GM23338 (cell line): Measurements from ENCODE around the gene UPK1A. TPM values are rescaled to one million over a fixed set of nuclear protein-coding genes. Genes with fewer than 3 reads are reported as not detected.

Experiments used
- ATAC-seq: fragments of 200-7000 bp; cut with Tn5 transposase; 3 replicates; pipeline ENCODE4 v1.9.1; 2020
- DNase-seq: peaks from one replicate; pipeline ENCODE4 v3.0.0-alpha.2; 2015; ENCODE audit warnings: low spot score
- H2AFZ ChIP-seq: fragments of 200-600 bp; sonication (generic); 2 replicates; pipeline ENCODE4 v1.8.0; 2016; ENCODE audit warnings: antibody characterized with exemption, mild to moderate bottlenecking, moderate library complexity
- H3F3A ChIP-seq: fragments of 200-600 bp; sonication (generic); replicated peaks from 2 replicates; pipeline ENCODE4 v1.8.0; 2017; ENCODE audit warnings: antibody characterized with exemption, mixed run types, low read depth
- H3K27ac ChIP-seq: fragments of 200-600 bp; sonication (generic); 2 replicates; pipeline ENCODE4 v1.6.1; 2016; ENCODE audit warnings: low read depth
- H3K27me3 ChIP-seq: fragments of 200-600 bp; sonication (generic); 2 replicates; pipeline ENCODE4 v1.8.0; 2016; ENCODE audit warnings: mild to moderate bottlenecking, mixed run types, moderate library complexity; ENCODE audit not compliant: insufficient read depth
- H3K36me3 ChIP-seq: fragments of 200-600 bp; sonication (generic); 2 replicates; pipeline ENCODE4 v1.8.0; 2016; ENCODE audit warnings: mild to moderate bottlenecking; ENCODE audit not compliant: insufficient read depth
- H3K4me1 ChIP-seq: fragments of 200-600 bp; sonication (generic); 2 replicates; pipeline ENCODE4 v1.8.0; 2016; ENCODE audit warnings: mild to moderate bottlenecking, moderate library complexity; ENCODE audit not compliant: insufficient read depth
- H3K4me2 ChIP-seq: fragments of 200-600 bp; sonication (generic); 2 replicates; pipeline ENCODE4 v1.7.1; 2017; ENCODE audit warnings: mixed run types
- H3K4me3 ChIP-seq: fragments of 200-600 bp; sonication (generic); 2 replicates; pipeline ENCODE4 v1.6.1; 2016; ENCODE audit warnings: mixed run types
- H3K79me2 ChIP-seq: fragments of 200-600 bp; sonication (generic); replicated peaks from 2 replicates; pipeline ENCODE4 v1.8.0; 2017; ENCODE audit warnings: mild to moderate bottlenecking; ENCODE audit not compliant: insufficient read depth
- H3K9me2 ChIP-seq: fragments of 200-600 bp; sonication (generic); 2 replicates; pipeline ENCODE4 v1.8.0; 2017; ENCODE audit not compliant: insufficient read depth
- H4K20me1 ChIP-seq: fragments of 200-600 bp; sonication (generic); replicated peaks from 2 replicates; pipeline ENCODE4 v1.8.0; 2017; ENCODE audit warnings: mild to moderate bottlenecking; ENCODE audit not compliant: insufficient read depth
- H3K27ac Mint-ChIP-seq: 2 replicates; pipeline ENCODE4 v1.8.0; 2020; ENCODE audit warnings: inconsistent platforms, mild to moderate bottlenecking, moderate library complexity, mixed read lengths
- H3K27me3 Mint-ChIP-seq: 3 replicates; pipeline ENCODE4 v1.8.0; 2022; ENCODE audit warnings: low read depth, mild to moderate bottlenecking, moderate library complexity, mixed read lengths, inconsistent platforms; ENCODE audit not compliant: insufficient read depth, poor library complexity
- H3K36me3 Mint-ChIP-seq: 3 replicates; pipeline ENCODE4 v1.8.0; 2021; ENCODE audit warnings: low read depth, mild to moderate bottlenecking, inconsistent platforms, moderate library complexity, mixed read lengths
- H3K4me1 Mint-ChIP-seq: 3 replicates; pipeline ENCODE4 v1.8.0; 2020; ENCODE audit warnings: mild to moderate bottlenecking, inconsistent platforms, mixed read lengths
- H3K4me3 Mint-ChIP-seq: 3 replicates; pipeline ENCODE4 v1.8.0; 2021; ENCODE audit warnings: moderate library complexity, mild to moderate bottlenecking, inconsistent platforms, mixed read lengths
- H3K9me3 Mint-ChIP-seq: 3 replicates; pipeline ENCODE4 v1.8.0; 2020; ENCODE audit warnings: moderate library complexity, mild to moderate bottlenecking, inconsistent platforms, mixed read lengths
- CREB1 ChIP-seq: fragments of 250-450 bp; sonication (Bioruptor Pico); IDR thresholded peaks from 2 replicates; pipeline ENCODE4 v1.5.0; 2020; ENCODE audit warnings: low read depth, mild to moderate bottlenecking, moderate library complexity
- CTCF ChIP-seq, 2 experiments: fragments of 200-600 bp in 1 of 2; sonication (generic) in 1 of 2; conservative IDR thresholded peaks; 2 replicates each; pipeline versions ENCODE4 v1.5.1 to v1.6.1; 2016 to 2017; ENCODE audit warnings: antibody characterized with exemption in 2 of 2, low read depth in 2 of 2, mild to moderate bottlenecking in 2 of 2, moderate library complexity in 1 of 2
- EZH2 ChIP-seq: fragments of 200-600 bp; sonication (generic); IDR thresholded peaks from one replicate; pipeline ENCODE4 v1.8.0; 2017; ENCODE audit warnings: antibody characterized with exemption, mild to moderate bottlenecking, low read depth; ENCODE audit not compliant: unreplicated experiment
- EZH2phosphoT487 ChIP-seq: fragments of 200-600 bp; sonication (generic); IDR thresholded peaks from one replicate; pipeline ENCODE4 v1.8.1; 2018; ENCODE audit warnings: antibody characterized with exemption; ENCODE audit not compliant: unreplicated experiment
- POLR2AphosphoS5 ChIP-seq: IDR thresholded peaks from 2 replicates; pipeline ENCODE4 v1.6.1; 2016; ENCODE audit warnings: antibody characterized with exemption, low read depth
- STAT1 ChIP-seq: IDR thresholded peaks from one replicate; pipeline ENCODE4 v1.6.1; 2016; ENCODE audit warnings: antibody characterized with exemption; ENCODE audit not compliant: unreplicated experiment
- ZNF114 ChIP-seq: fragments of 250-450 bp; sonication (Bioruptor Pico); IDR thresholded peaks from 2 replicates; pipeline ENCODE4 v1.5.0; 2020; ENCODE audit warnings: mild to moderate bottlenecking, moderate library complexity
- ZNF331 ChIP-seq: fragments of 250-450 bp; sonication (Bioruptor Pico); IDR thresholded peaks from 2 replicates; pipeline ENCODE4 v1.5.0; 2020; ENCODE audit warnings: low read depth, mild to moderate bottlenecking, moderate library complexity
- polyA plus RNA-seq: library from polyadenylated mRNA; unstranded; fragments of >200 nt; fragmentation: Nextera tagmentation; extraction: Ambion mirVana; gene quantifications from 2 replicates; pipeline ENCODE4 v1.2.1, GENCODE V29; 2016
- total RNA-seq: library from RNA; depleted of rRNA; stranded (reverse); fragments of >200 nt; shearing (Covaris generic); gene quantifications from 2 replicates; pipeline ENCODE4 v1.2.3, GENCODE V29; 2014

The UPK1A gene
- total and polyA plus RNA-seq, 2 experiments from 2014 or later, result 0.42 to 1.5 TPM

GRCh38 chr19:35618857-35619256 lies 47.5 kb upstream of the UPK1A start:
- no peak overlapping the region for H3K27ac Mint-ChIP-seq
- no peak overlapping the region for H3K27ac ChIP-seq
- no peaks in the 10 kb centered on the region for H3K9me3 Mint-ChIP-seq
- H3K4me2 ChIP-seq, result no peak overlapping the region
- H3K4me3 ChIP-seq, result no peak overlapping the region
- H3K4me3 Mint-ChIP-seq, result no peak overlapping the region
- H3K27me3 Mint-ChIP-seq, result peaks cover 12% of the 10 kb centered on the region
- no peaks in the 10 kb centered on the region for H4K20me1 ChIP-seq
- TF ChIP-seq CTCF (conservative IDR thresholded peaks at IDR 0.05; ENCODE audit: low read depth in 2 of 2), result peak; percentile 38 to 77; a peak in 3 of 4 replicates
- no peak for TF ChIP-seq EZH2
- peaks cover 31% of the 10 kb centered on the region for H3K36me3 Mint-ChIP-seq
- H3K4me1 ChIP-seq, result no peaks in the 10 kb centered on the region
- DNase-seq (peak; percentile 50), ATAC-seq (peak; percentile 90)
- no peaks in the 10 kb centered on the region for H3K27me3 ChIP-seq
- no peaks in the 10 kb centered on the region for H3K79me2 ChIP-seq
- H3K4me1 Mint-ChIP-seq, result no peaks in the 10 kb centered on the region
- no peaks in the 10 kb centered on the region for H3F3A ChIP-seq
- no peaks in the 10 kb centered on the region for H3K9me2 ChIP-seq
- H3K36me3 ChIP-seq, result no peaks in the 10 kb centered on the region
- H2AFZ ChIP-seq, result no peak overlapping the region

- peaks cover 30% of the 10 kb centered on the region for H3K36me3 Mint-ChIP-seq
These were observed 46.9 kb upstream of the UPK1A start for GRCh38 chr19:35619290-35619923.

More at GRCh38 chr19:35619290-35619923, 46.9 kb upstream of the UPK1A start:
- no peaks in the 10 kb centered on the region for H3K9me3 Mint-ChIP-seq
- no peak overlapping the region for H3K27ac ChIP-seq
- H3K9me2 ChIP-seq, result no peaks in the 10 kb centered on the region
- no peak overlapping the region for H2AFZ ChIP-seq
- H3K4me1 Mint-ChIP-seq, result no peaks in the 10 kb centered on the region
- no peak overlapping the region for H3K4me3 Mint-ChIP-seq
- H3K4me3 ChIP-seq, result no peak overlapping the region
- peaks cover 9% of the 10 kb centered on the region for H3K27me3 Mint-ChIP-seq
- no peaks in the 10 kb centered on the region for H3K4me1 ChIP-seq
- H3K27ac Mint-ChIP-seq, result no peak overlapping the region
- H3K27me3 ChIP-seq, result no peaks in the 10 kb centered on the region
- no peaks in the 10 kb centered on the region for H3K79me2 ChIP-seq
- ATAC-seq (no peak), DNase-seq (no peak)
- H3K4me2 ChIP-seq, result no peak overlapping the region
- H4K20me1 ChIP-seq, result no peaks in the 10 kb centered on the region
- H3F3A ChIP-seq, result no peaks in the 10 kb centered on the region
- H3K36me3 ChIP-seq, result no peaks in the 10 kb centered on the region
- no peak for TF ChIP-seq CTCF (conservative IDR thresholded peaks at IDR 0.05; ENCODE audit: low read depth in 2 of 2)
- TF ChIP-seq STAT1, result no peak
- TF ChIP-seq POLR2AphosphoS5, result no peak
- no peak for TF ChIP-seq EZH2phosphoT487
- no peak for TF ChIP-seq ZNF331
- no peak for TF ChIP-seq CREB1 (CRISPR knock-in tag)
- no peak for TF ChIP-seq ZNF114 (CRISPR knock-in tag)
